H1 (cell line): ENCODE data around the gene CSTF3. TPM values are rescaled to one million over a fixed set of nuclear protein-coding genes. Genes with fewer than 3 reads are reported as not detected.

Source experiments
- CTCF ChIA-PET: fragments of 300-600 bp; sonication (Branson Sonifier 250); formaldehyde crosslinking; loops from one replicate; lab custom pipeline; 2021; ENCODE audit not compliant: partially characterized antibody; lab: Charles Lee
- POLR2A ChIA-PET: fragments of 300-600 bp; sonication (Branson Sonifier 250); formaldehyde crosslinking; loops from one replicate; lab custom pipeline; 2021; ENCODE audit warnings: inconsistent platforms; ENCODE audit not compliant: partially characterized antibody; lab: Charles Lee
- DNase-seq, 2 experiments: peaks; one replicate each; pipeline versions ENCODE4 v3.0.0 to v3.0.0-alpha.2; 2010 to 2022; ENCODE audit warnings: low spot score in 2 of 2, low read depth in 1 of 2, mixed read lengths in 1 of 2
- FAIRE-seq: peaks from 2 replicates; lab custom pipeline; 2011; peaks lifted over from hg19 to GRCh38; lab: Jason Lieb, UNC
- H2AFZ ChIP-seq: 2 replicates; pipeline ENCODE4 v1.8.1; 2012; ENCODE audit warnings: low read length, inconsistent platforms
- H2AK5ac ChIP-seq: 2 replicates; pipeline ENCODE4 v1.6.1; 2013; ENCODE audit warnings: low read depth, low read length
- H2BK120ac ChIP-seq: replicated peaks from 2 replicates; pipeline ENCODE3; 2013; ENCODE audit warnings: low read depth, low read length, inconsistent platforms
- H2BK12ac ChIP-seq: 2 replicates; pipeline ENCODE4 v1.6.1; 2013; ENCODE audit warnings: low read depth, low read length
- H2BK15ac ChIP-seq: 2 replicates; pipeline ENCODE4 v1.6.1; 2013; ENCODE audit warnings: low read length
- H2BK20ac ChIP-seq: 2 replicates; pipeline ENCODE4 v1.6.1; 2013; ENCODE audit warnings: low read length
- H2BK5ac ChIP-seq: 2 replicates; pipeline ENCODE4 v1.6.1; 2013; ENCODE audit warnings: low read depth, low read length
- H3K14ac ChIP-seq: 2 replicates; pipeline ENCODE4 v1.6.1; 2013; ENCODE audit warnings: inconsistent platforms; ENCODE audit not compliant: insufficient read length
- H3K18ac ChIP-seq: 2 replicates; pipeline ENCODE4 v1.6.1; 2013; ENCODE audit warnings: low read length; ENCODE audit errors: extremely low read depth
- H3K23ac ChIP-seq: 2 replicates; pipeline ENCODE4 v1.6.1; 2013; ENCODE audit warnings: inconsistent platforms; ENCODE audit not compliant: insufficient read length
- H3K23me2 ChIP-seq: 2 replicates; pipeline ENCODE4 v1.6.1; 2013; ENCODE audit warnings: low read depth, low read length
- H3K27ac ChIP-seq: 2 replicates; pipeline ENCODE4 v1.6.1; 2011; ENCODE audit warnings: low read depth, low read length, inconsistent platforms
- H3K27me3 ChIP-seq, 4 experiments: replicated peaks in 1 of 4; 1 replicate in 1 of 4; 2 replicates in 3 of 4; pipeline versions ENCODE4 v1.6.1 to v1.8.1; 2011 to 2013; ENCODE audit warnings: low read length in 3 of 4, mild to moderate bottlenecking in 3 of 4, inconsistent platforms in 2 of 4, mixed read lengths in 2 of 4, moderate library complexity in 1 of 4; ENCODE audit not compliant: control insufficient read depth in 3 of 4, insufficient read depth in 3 of 4; ENCODE audit errors: extremely low read depth in 1 of 4
- H3K36me3 ChIP-seq, 4 experiments: 2 replicates each; pipeline versions ENCODE4 v1.6.1 to v1.8.1; 2011 to 2013; ENCODE audit warnings: mild to moderate bottlenecking in 4 of 4, low read length in 3 of 4, moderate library complexity in 2 of 4, control low read depth in 1 of 4, inconsistent platforms in 1 of 4; ENCODE audit not compliant: insufficient read depth in 4 of 4, control insufficient read depth in 2 of 4
- H3K4ac ChIP-seq: replicated peaks from 2 replicates; pipeline ENCODE3; 2013; ENCODE audit warnings: low read length, low read depth, mixed read lengths, inconsistent platforms; ENCODE audit not compliant: insufficient read length
- H3K4me1 ChIP-seq, 4 experiments: replicated peaks in 1 of 4; 1 replicate in 1 of 4; 2 replicates in 3 of 4; pipeline versions ENCODE4 v1.6.1 to v1.8.1; 2011 to 2013; ENCODE audit warnings: low read length in 3 of 4, inconsistent platforms in 2 of 4, mixed read lengths in 1 of 4; ENCODE audit not compliant: insufficient read depth in 4 of 4, control insufficient read depth in 3 of 4
- H3K4me2 ChIP-seq, 2 experiments: 2 replicates each; pipeline versions ENCODE4 v1.6.1 to v1.8.1; 2011 to 2013; ENCODE audit warnings: low read depth in 2 of 2, low read length in 2 of 2, control low read depth in 1 of 2, inconsistent platforms in 1 of 2, mild to moderate bottlenecking in 1 of 2; ENCODE audit not compliant: insufficient read depth in 1 of 2
- H3K4me3 ChIP-seq, 4 experiments: fragments of 200-600, 300-600 bp in 1 of 4; sonication (generic), shearing (Covaris generic), sonication (Bioruptor Twin) in 1 of 4; 2 replicates each; pipeline versions ENCODE4 v1.5.1 to v1.8.1; 2011 to 2016; ENCODE audit warnings: low read length in 4 of 4, low read depth in 3 of 4, control low read depth in 2 of 4, inconsistent platforms in 2 of 4, mild to moderate bottlenecking in 2 of 4, mixed read lengths in 1 of 4, moderate library complexity in 1 of 4; ENCODE audit not compliant: insufficient read depth in 2 of 4; ENCODE audit errors: extremely low read depth in 1 of 4
- H3K56ac ChIP-seq: replicated peaks from 2 replicates; pipeline ENCODE3; 2013; ENCODE audit warnings: low read depth, mild to moderate bottlenecking, mixed read lengths, low read length, inconsistent platforms; ENCODE audit not compliant: insufficient read length
- H3K79me1 ChIP-seq: 2 replicates; pipeline ENCODE4 v1.6.1; 2013; ENCODE audit warnings: low read depth, low read length, control low read depth
- H3K79me2 ChIP-seq, 2 experiments: 2 replicates each; pipeline versions ENCODE4 v1.6.1 to v1.8.1; 2012 to 2013; ENCODE audit warnings: low read length in 2 of 2, mild to moderate bottlenecking in 2 of 2, inconsistent platforms in 1 of 2; ENCODE audit not compliant: insufficient read depth in 2 of 2, control insufficient read depth in 1 of 2
- H3K9ac ChIP-seq, 4 experiments: replicated peaks in 1 of 4; 1 replicate in 1 of 4; 2 replicates in 3 of 4; pipeline versions ENCODE4 v1.6.1 to v1.8.1; 2011 to 2013; ENCODE audit warnings: low read depth in 3 of 4, low read length in 3 of 4, control low read depth in 2 of 4, mild to moderate bottlenecking in 2 of 4, moderate library complexity in 2 of 4, inconsistent platforms in 1 of 4; ENCODE audit errors: extremely low read depth in 1 of 4
- H3K9me3 ChIP-seq, 2 experiments: 2 replicates each; pipeline versions ENCODE4 v1.6.1 to v1.8.1; 2012 to 2013; ENCODE audit warnings: mild to moderate bottlenecking in 2 of 2, moderate library complexity in 2 of 2, control low read depth in 1 of 2, inconsistent platforms in 1 of 2, low read depth in 1 of 2, low read length in 1 of 2, mixed read lengths in 1 of 2; ENCODE audit not compliant: insufficient read depth in 2 of 2
- H4K20me1 ChIP-seq, 2 experiments: replicated peaks in 1 of 2; 2 replicates each; pipeline versions ENCODE3 to v1.8.1; 2011 to 2013; ENCODE audit warnings: inconsistent platforms in 2 of 2, low read length in 2 of 2, mild to moderate bottlenecking in 1 of 2; ENCODE audit not compliant: insufficient read depth in 2 of 2, control insufficient read depth in 1 of 2
- H4K5ac ChIP-seq: 2 replicates; pipeline ENCODE4 v1.6.1; 2013; ENCODE audit warnings: low read length, low read depth, mixed read lengths, inconsistent platforms; ENCODE audit not compliant: insufficient read length
- H4K8ac ChIP-seq: 2 replicates; pipeline ENCODE4 v1.8.0; 2013; ENCODE audit warnings: mild to moderate bottlenecking, moderate library complexity, low read length, inconsistent platforms; ENCODE audit not compliant: insufficient read depth; ENCODE audit errors: extremely low read depth
- H4K91ac ChIP-seq: replicated peaks from 2 replicates; pipeline ENCODE3; 2013; ENCODE audit warnings: low read length, mixed read lengths, inconsistent platforms; ENCODE audit not compliant: insufficient read length
- ATF2 ChIP-seq: IDR thresholded peaks from 2 replicates; pipeline ENCODE4 v1.6.1; 2012; ENCODE audit warnings: low read length, inconsistent platforms
- BACH1 ChIP-seq: IDR thresholded peaks from 2 replicates; pipeline ENCODE4 v1.6.1; 2012; ENCODE audit warnings: low read length, improper control_type of control experiment
- BRCA1 ChIP-seq: IDR thresholded peaks from 2 replicates; pipeline ENCODE4 v1.6.1; 2012; ENCODE audit warnings: low read depth, low read length, improper control_type of control experiment
- MAFK ChIP-seq: IDR thresholded peaks from 2 replicates; pipeline ENCODE4 v1.6.1; 2012; ENCODE audit warnings: low read depth, mild to moderate bottlenecking, improper control_type of control experiment, low read length
- MAX ChIP-seq: IDR thresholded peaks from 2 replicates; pipeline ENCODE4 v1.6.1; 2012; ENCODE audit warnings: inconsistent platforms
- POLR2AphosphoS5 ChIP-seq: IDR thresholded peaks from 2 replicates; pipeline ENCODE4 v1.6.1; 2011; ENCODE audit warnings: low read depth, low read length
- RFX5 ChIP-seq: IDR thresholded peaks from 2 replicates; pipeline ENCODE4 v1.6.1; 2011; ENCODE audit warnings: low read depth, low read length, improper control_type of control experiment, borderline replicate concordance
- SAP30 ChIP-seq: fragments of 300-600 bp; sonication (generic); IDR thresholded peaks from 2 replicates; pipeline ENCODE4 v1.7.1; 2012; ENCODE audit warnings: low read length, moderate library complexity, mild to moderate bottlenecking, inconsistent platforms; ENCODE audit not compliant: insufficient read depth, insufficient replicate concordance
- SIN3A ChIP-seq, 2 experiments: IDR thresholded peaks in 1 of 2; conservative IDR thresholded peaks in 1 of 2; 2 replicates each; pipeline ENCODE4 v1.6.1; 2011 to 2012; ENCODE audit warnings: low read length in 2 of 2, improper control_type of control experiment in 1 of 2, low read depth in 1 of 2, mild to moderate bottlenecking in 1 of 2
- SRF ChIP-seq: IDR thresholded peaks from 2 replicates; pipeline ENCODE4 v1.6.1; 2011; ENCODE audit warnings: mild to moderate bottlenecking, low read depth, low read length, moderate library complexity
- USF2 ChIP-seq: IDR thresholded peaks from 2 replicates; pipeline ENCODE4 v1.6.1; 2011; ENCODE audit warnings: low read length, improper control_type of control experiment
- WGBS, 2 experiments: shearing (Covaris generic) in 1 of 2; methylation state at CpG; one replicate each; pipeline versions ENCODE4 v1.1.6 to v1.1.7; 2013 to 2015; ENCODE audit warnings: low lambda C conversion rate in 2 of 2, mixed read lengths in 2 of 2, inconsistent platforms in 1 of 2, low coverage in 1 of 2, missing lambda C conversion rate in 1 of 2; ENCODE audit not compliant: insufficient replicate concordance in 2 of 2, insufficient coverage in 1 of 2, insufficient read length in 1 of 2; ENCODE audit errors: extremely low coverage in 1 of 2, missing lambda C conversion rate in 1 of 2; 5-methylcytosine and 5-hydroxymethylcytosine counted together
- polyA plus RNA-seq, 7 experiments: library from polyadenylated mRNA; depleted of rRNA in 3 of 7; stranded (reverse) in 5 of 7; unstranded in 2 of 7; fragments of >200 nt in 5 of 7; fragments of 200-250 nt in 2 of 7; gene quantifications; 1 replicate in 5 of 7; 2 replicates in 1 of 7; 4 replicates in 1 of 7; pipeline versions ENCODE4 v1.2.1 to v1.2.3, GENCODE V29; 2011 to 2013; ENCODE audit warnings: missing spikeins in 2 of 7, mixed read lengths in 2 of 7
- total RNA-seq: library from RNA; stranded (reverse); fragmentation: NEBNext Ultra II Directional; extraction: Animal tissue kit (Norgen Biotek cat#: 25700); gene quantifications from 2 replicates; pipeline ENCODE4 v1.2.1, GENCODE V29; 2021

Gene CSTF3
- total and polyA plus RNA-seq, 2 of the 8 experiments (the other 6 are each of a cell fraction or from before 2014, with no cell fraction given), result 22.3 to 54.7 TPM

- Histone ChIP-seq H3K9me3 (no peaks in the 10 kb centered on the region), H4K5ac (no peak overlapping the region), H4K8ac (no peak overlapping the region), H2AK5ac (no peak overlapping the region), H2BK20ac (no peak overlapping the region), H3K4me3 (no peak overlapping the region), H4K91ac (no peak overlapping the region), H4K20me1 (no peaks in the 10 kb centered on the region), H3K27me3 (no peaks in the 10 kb centered on the region), H3K56ac (no peak overlapping the region), H3K4ac (no peak overlapping the region)
- DNase-seq, result no peak
- CTCF ChIA-PET, result no interaction called here
- WGBS, 2 experiments, result 95% methylated on average over 5 of the region's 5 CpGs; no CpG with 5 or more reads in 1 of the 2 experiments
- TF ChIP-seq BACH1 (no peak), BRCA1 (no peak), SAP30 (no peak), ATF2 (no peak), USF2 (no peak), MAFK (no peak), MAX (no peak), SIN3A (conservative IDR thresholded peaks at IDR 0.05 in 1 of 2, IDR thresholded peaks at IDR 0.05 in 1 of 2; ENCODE audit: low read depth in 1 of 2, low read length in 2 of 2) (no peak), SRF (no peak), RFX5 (no peak), POLR2AphosphoS5 (no peak)
- TF ChIP-seq, all 59 proteins: peak for 0
- POLR2A ChIA-PET, result no interaction called here
- Histone ChIP-seq H2BK5ac (no peak overlapping the region), H3K23me2 (no peaks in the 10 kb centered on the region), H3K9ac (no peak overlapping the region), H2BK15ac (no peak overlapping the region), H3K36me3 (no peaks in the 10 kb centered on the region), H2AFZ (no peak overlapping the region), H3K4me2 (no peak overlapping the region), H3K79me1 (no peaks in the 10 kb centered on the region), H3K18ac (no peak overlapping the region), H3K23ac (no peak overlapping the region), H3K14ac (no peak overlapping the region), H3K79me2 (no peaks in the 10 kb centered on the region), H2BK120ac (no peak overlapping the region), H2BK12ac (no peak overlapping the region), H3K27ac (no peak overlapping the region), H3K4me1 (peaks cover 0 to under 1% (median 0%) of the 10 kb centered on the region in 4 experiments; a peak in 1 of 7 replicates)
- FAIRE-seq, result no peak
These were observed 11.1 kb upstream of the CSTF3 start for GRCh38 chr11:33172345-33172744.
